K562 (cell line): ENCODE data around the gene PTPRU. TPM values are rescaled to one million over a fixed set of nuclear protein-coding genes. Genes with fewer than 3 reads are reported as not detected.

Source experiments
- ATAC-seq: fragments of 200-7000 bp; cut with Tn5 transposase; 3 replicates; pipeline ENCODE4 v1.9.1; 2020; ENCODE audit warnings: moderate library complexity
- BruUV-seq: library from RNA; stranded (reverse); fragments of 400-500 nt; replicated peaks from 2 replicates; lab custom pipeline; 2021; lab: Mats Ljungman, UMichigan
- CTCF ChIA-PET: fragments of 300-600 bp; formaldehyde crosslinking; extraction: SDS; loops from one replicate; lab custom pipeline; 2021; ENCODE audit warnings: low intra/inter-chr PET ratio; lab: Yijun Ruan, JAX
- POLR2A ChIA-PET: fragments of 300-600, 350-650 bp; sonication (Branson Sonifier 250); formaldehyde crosslinking; extraction: SDS; loops from one replicate; lab custom pipeline; 2021; ENCODE audit warnings: antibody characterized with exemption, inconsistent platforms; lab: Yijun Ruan, JAX
- DNase-seq, 4 experiments: peaks; one replicate each; pipeline versions ENCODE4 v3.0.0 to v3.0.0-alpha.2; 2011 to 2018; ENCODE audit warnings: low spot score in 3 of 4, mixed read lengths in 3 of 4; ENCODE audit errors: extremely low read depth in 1 of 4
- FAIRE-seq: peaks from 2 replicates; lab custom pipeline; 2011; peaks lifted over from hg19 to GRCh38; lab: Jason Lieb, UNC
- H2AFZ ChIP-seq: 2 replicates; pipeline ENCODE4 v1.6.0; 2011; ENCODE audit warnings: low read depth, low read length, control low read depth, inconsistent platforms
- H3K27ac ChIP-seq: fragments of 200-600 bp; 3 replicates; pipeline ENCODE4 v1.8.0; 2011; ENCODE audit warnings: low read depth, mild to moderate bottlenecking, control low read depth, inconsistent platforms, low read length, moderate library complexity, mixed read lengths; ENCODE audit errors: extremely low read depth
- H3K27me3 ChIP-seq, 2 experiments: fragments of 300-600 bp in 1 of 2; 2 replicates in 1 of 2; 3 replicates in 1 of 2; pipeline versions ENCODE4 v1.6.0 to v1.8.0; 2011; ENCODE audit warnings: inconsistent platforms in 2 of 2, low read length in 2 of 2, mild to moderate bottlenecking in 1 of 2, mixed read lengths in 1 of 2, moderate library complexity in 1 of 2; ENCODE audit not compliant: control insufficient read depth in 2 of 2, insufficient read depth in 2 of 2
- H3K36me3 ChIP-seq: fragments of 300-600 bp; 3 replicates; pipeline ENCODE4 v1.8.0; 2011; ENCODE audit warnings: mild to moderate bottlenecking, low read length, inconsistent platforms; ENCODE audit not compliant: control insufficient read depth, insufficient read depth
- H3K4me1 ChIP-seq, 2 experiments: fragments of 200-600 bp in 1 of 2; replicated peaks in 1 of 2; 2 replicates in 1 of 2; 3 replicates in 1 of 2; pipeline versions ENCODE4 v1.5.1 to v1.8.0; 2011; ENCODE audit warnings: inconsistent platforms in 2 of 2, low read length in 2 of 2, mild to moderate bottlenecking in 1 of 2, mixed read lengths in 1 of 2, moderate library complexity in 1 of 2; ENCODE audit not compliant: control insufficient read depth in 2 of 2, insufficient read depth in 2 of 2
- H3K4me2 ChIP-seq: 2 replicates; pipeline ENCODE4 v1.6.1; 2011; ENCODE audit warnings: low read length, control low read depth, inconsistent platforms, mixed read lengths; ENCODE audit not compliant: insufficient read depth
- H3K4me3 ChIP-seq: fragments of 200-600 bp; sonication (generic), shearing (Covaris generic); 2 replicates; pipeline ENCODE4 v1.5.1; 2016; ENCODE audit warnings: control low read depth, inconsistent platforms
- H3K79me2 ChIP-seq: fragments of 200-600 bp; 3 replicates; pipeline ENCODE4 v1.8.0; 2011; ENCODE audit warnings: low read length, inconsistent platforms; ENCODE audit not compliant: control insufficient read depth, insufficient read depth
- H3K9ac ChIP-seq, 2 experiments: 2 replicates each; pipeline versions ENCODE4 v1.6.0 to v1.6.1; 2011; ENCODE audit warnings: low read depth in 2 of 2, low read length in 2 of 2, control low read depth in 1 of 2, inconsistent platforms in 1 of 2, mild to moderate bottlenecking in 1 of 2, mixed read lengths in 1 of 2; ENCODE audit not compliant: insufficient read depth in 1 of 2
- H3K9me1 ChIP-seq: one replicate; pipeline ENCODE4 v1.6.0; 2011; ENCODE audit warnings: inconsistent platforms, mild to moderate bottlenecking, low read length, moderate library complexity; ENCODE audit not compliant: control insufficient read depth, insufficient read depth
- H3K9me3 ChIP-seq: replicated peaks from 2 replicates; pipeline ENCODE4 v1.5.1; 2011; ENCODE audit warnings: low read depth, low read length, inconsistent platforms; ENCODE audit not compliant: control insufficient read depth, insufficient read depth
- H4K20me1 ChIP-seq: replicated peaks from 2 replicates; pipeline ENCODE4 v1.6.1; 2011; ENCODE audit warnings: low read length, inconsistent platforms, mixed read lengths; ENCODE audit not compliant: control insufficient read depth, insufficient read depth
- BCOR ChIP-seq: fragments of 450-650 bp; IDR thresholded peaks from 2 replicates; pipeline ENCODE4 v1.6.1; 2016
- CBFB ChIP-seq: sonication (generic); formaldehyde crosslinking; IDR thresholded peaks from 2 replicates; pipeline ENCODE4 v1.4.0; 2020; ENCODE audit warnings: mild to moderate bottlenecking, missing genetic modification reagents
- CBX1 ChIP-seq: sonication (generic); IDR thresholded peaks from 2 replicates; pipeline ENCODE4 v1.6.1; 2016; ENCODE audit warnings: antibody characterized with exemption, low read depth, mild to moderate bottlenecking
- HDAC2 ChIP-seq: fragments of 450-650 bp; IDR thresholded peaks from 2 replicates; pipeline ENCODE4 v1.6.1; 2016; ENCODE audit warnings: mild to moderate bottlenecking
- HMBOX1 ChIP-seq: sonication (generic); IDR thresholded peaks from 2 replicates; pipeline ENCODE4 v1.6.1; 2016
- HNRNPUL1 ChIP-seq: fragments of 200-400 bp; formaldehyde crosslinking; IDR thresholded peaks from 2 replicates; pipeline ENCODE4 v1.6.1; 2017; ENCODE audit warnings: low read length
- KDM1A ChIP-seq, 2 experiments: fragments of 450-650 bp; IDR thresholded peaks; 2 replicates each; pipeline ENCODE4 v1.6.1; 2016; ENCODE audit warnings: mild to moderate bottlenecking in 2 of 2
- MTA3 ChIP-seq: fragments of 450-650 bp; formaldehyde crosslinking; IDR thresholded peaks from 2 replicates; pipeline ENCODE4 v1.6.1; 2017; ENCODE audit warnings: mild to moderate bottlenecking, borderline replicate concordance
- PTBP1 ChIP-seq: fragments of 200-400 bp; formaldehyde crosslinking; IDR thresholded peaks from 2 replicates; pipeline ENCODE4 v1.6.1; 2017; ENCODE audit warnings: low read depth, low read length
- RBM25 ChIP-seq: fragments of 200-400 bp; formaldehyde crosslinking; IDR thresholded peaks from 2 replicates; pipeline ENCODE4 v1.6.1; 2018; ENCODE audit warnings: low read length, low read depth, moderate library complexity; ENCODE audit not compliant: severe bottlenecking
- RCOR1 ChIP-seq, 2 experiments: IDR thresholded peaks; 2 replicates each; pipeline ENCODE4 v1.6.1; 2012; ENCODE audit warnings: low read depth in 2 of 2, low read length in 2 of 2, borderline replicate concordance in 1 of 2, improper control_type of control experiment in 1 of 2
- SMARCA5 ChIP-seq: fragments of 450-650 bp; IDR thresholded peaks from 2 replicates; pipeline ENCODE4 v1.6.1; 2016
- TRIM24 ChIP-seq, 2 experiments: fragments of 450-650 bp; IDR thresholded peaks; 2 replicates each; pipeline ENCODE4 v1.6.1; 2016
- ZFP36 ChIP-seq: fragments of 150-350 bp; IDR thresholded peaks from 2 replicates; pipeline ENCODE4 v1.6.1; 2018; ENCODE audit warnings: low read length, low read depth; ENCODE audit not compliant: partially characterized antibody
- ZNF57 ChIP-seq: fragments of 450-650 bp; formaldehyde crosslinking; IDR thresholded peaks from 2 replicates; pipeline ENCODE4 v1.4.0; 2020; ENCODE audit warnings: mild to moderate bottlenecking, moderate library complexity
- whole genome bisulfite sequencing: fragments of 100-300 bp; shearing (Covaris generic); methylation state at CpG from one replicate; pipeline ENCODE4 v1.1.6; 2016; ENCODE audit warnings: low coverage, mixed read lengths; ENCODE audit not compliant: insufficient coverage; ENCODE audit errors: missing lambda C conversion rate; 5-methylcytosine and 5-hydroxymethylcytosine counted together
- in situ Hi-C: fragments of 300-500 bp; cut with MboI; formaldehyde crosslinking; loops from 4 replicates; pipeline ENCODE4 v1.15.0; 2018; ENCODE audit warnings: inconsistent platforms, mixed read lengths
- intact Hi-C: fragments of 100-400 bp; cut with micrococcal nuclease; formaldehyde crosslinking; loops from 2 replicates; pipeline ENCODE4 v1.14.2; 2022
- polyA plus RNA-seq, 8 experiments: library from polyadenylated mRNA; depleted of rRNA in 4 of 8; stranded (reverse) in 5 of 8; unstranded in 3 of 8; fragments of >200 nt; fragmentation: Nextera tagmentation in 2 of 8; fragmentation: Illumina TruSeq in 1 of 8; extraction: Ambion mirVana in 2 of 8; extraction: Trizol in 1 of 8; gene quantifications; 2 replicates each; pipeline versions ENCODE4 v1.2.1 to v1.2.3, GENCODE V29; 2011 to 2014; ENCODE audit warnings: inconsistent platforms in 1 of 8, missing spikeins in 1 of 8
- total RNA-seq, 7 experiments: library from RNA; depleted of rRNA in 6 of 7; stranded (reverse); fragments of >200 nt in 6 of 7; fragmentation: Illumina TruSeq in 2 of 7; extraction: Trizol in 2 of 7; gene quantifications; 2 replicates each; pipeline versions ENCODE4 v1.2.1 to v1.2.3, GENCODE V29; 2011 to 2021; ENCODE audit warnings: low replicate concordance in 1 of 7
- TF ChIP-seq, protein P1 (sequence below), 2 experiments: IDR thresholded peaks; 2 replicates each; pipeline ENCODE4 v1.6.1; 2011; ENCODE audit warnings: borderline replicate concordance in 1 of 2, control low read depth in 1 of 2, low read depth in 1 of 2, low read length in 1 of 2, mild to moderate bottlenecking in 1 of 2, mixed read lengths in 1 of 2, moderate library complexity in 1 of 2; ENCODE audit not compliant: insufficient read depth in 1 of 2, insufficient read length in 1 of 2, poor library complexity in 1 of 2, severe bottlenecking in 1 of 2; ENCODE audit errors: extremely low read depth in 1 of 2

PTPRU gene
- total and polyA plus RNA-seq, 9 of the 15 experiments (the other 6 are each of a cell fraction or from before 2014, with no cell fraction given) = 0.01 to 2.9 (median 1.0) TPM

DNA sequence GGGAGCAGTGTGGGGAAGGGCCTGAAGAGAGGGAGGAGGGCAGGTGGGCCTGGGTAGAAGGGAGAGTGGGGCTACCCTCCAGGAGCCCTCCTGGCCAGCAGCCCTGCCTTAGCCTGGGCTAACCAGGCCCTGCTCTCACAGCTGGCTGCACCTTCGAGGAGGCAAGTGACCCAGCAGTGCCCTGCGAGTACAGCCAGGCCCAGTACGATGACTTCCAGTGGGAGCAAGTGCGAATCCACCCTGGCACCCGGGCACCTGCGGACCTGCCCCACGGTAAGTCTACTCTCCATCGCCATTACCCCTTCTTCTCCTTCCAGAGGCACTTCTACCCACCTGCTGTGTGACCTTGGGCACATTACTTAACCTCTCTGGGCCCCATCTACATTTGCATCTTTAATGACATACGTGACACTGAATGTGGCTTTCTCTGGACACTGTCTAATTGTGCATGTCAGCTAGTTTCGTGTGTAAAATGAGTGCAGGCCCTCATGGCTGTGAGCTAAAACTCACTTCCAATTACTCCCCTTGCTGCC lies 18.9 kb downstream of the PTPRU start:
- WGBS = 13% methylated on average over 10 of the region's 10 CpGs
- in situ Hi-C loops (no loop called here), intact Hi-C loops (no loop called here)
- Histone ChIP-seq H3K4me2 (no peak overlapping the region), H3K4me3 (no peak overlapping the region), H3K27me3 (peaks cover 4 to 5% of the 10 kb centered on the region in 2 experiments; a peak in 2 of 5 replicates), H3K4me1 (peaks cover 20 to 27% of the 10 kb centered on the region in 2 experiments), H4K20me1 (peaks cover 11% of the 10 kb centered on the region; the same call in 1 of the 2 replicates), H3K9me3 (no peaks in the 10 kb centered on the region), H3K36me3 (no peaks in the 10 kb centered on the region), H2AFZ (no peak overlapping the region), H3K79me2 (no peaks in the 10 kb centered on the region), H3K27ac (no peak overlapping the region), H3K9me1 (no peaks in the 10 kb centered on the region), H3K9ac (no peak overlapping the region; a peak in 1 of 4 replicates)
- POLR2A ChIA-PET = interaction anchor here (0.7 kb wide), 1 partner anchor 607 kb away, joined by 3 read pairs; the partner anchor contains the start of gene RNU11
- ATAC-seq = no peak
- no TSS peak for BruUV-seq
- TF ChIP-seq PTBP1 (0 out of 2 replicates have a peak, but pooled peaks have one; percentile 72), SMARCA5 (peak; percentile 92), HDAC2 (peak; percentile 54; the same call in 1 of the 2 replicates), CBX1 (peak; percentile 65; the same call in 1 of the 2 replicates), RCOR1 (IDR thresholded peaks at IDR 0.05; ENCODE audit: borderline replicate concordance in 1 of 2, low read depth in 2 of 2, low read length in 2 of 2) (peak in 1 of 2 experiments; percentile 42; a peak in 1 of 4 replicates), ZNF57 (CRISPR knock-in tag) (no peak), MTA3 (no peak), ZFP36 (peak; percentile 94), RBM25 (peak; percentile 85), BCOR (peak; percentile 96), HNRNPUL1 (no peak), CBFB (CRISPR knock-in tag) (no peak), HMBOX1 (no peak), KDM1A (IDR thresholded peaks at IDR 0.05) (peak; percentile 79 to 81), TRIM24 (IDR thresholded peaks at IDR 0.05) (no peak)
- TF ChIP-seq, protein P1, sequence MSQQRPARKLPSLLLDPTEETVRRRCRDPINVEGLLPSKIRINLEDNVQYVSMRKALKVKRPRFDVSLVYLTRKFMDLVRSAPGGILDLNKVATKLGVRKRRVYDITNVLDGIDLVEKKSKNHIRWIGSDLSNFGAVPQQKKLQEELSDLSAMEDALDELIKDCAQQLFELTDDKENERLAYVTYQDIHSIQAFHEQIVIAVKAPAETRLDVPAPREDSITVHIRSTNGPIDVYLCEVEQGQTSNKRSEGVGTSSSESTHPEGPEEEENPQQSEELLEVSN (IDR thresholded peaks at IDR 0.05; ENCODE audit: borderline replicate concordance in 1 of 2, extremely low read depth in 1 of 2, insufficient read depth in 1 of 2, insufficient read length in 1 of 2, low read depth in 1 of 2, low read length in 1 of 2, poor library complexity in 1 of 2, severe bottlenecking in 1 of 2) = no peak
- FAIRE-seq = no peak
- DNase-seq = no peak
- CTCF ChIA-PET = no interaction called here
